HS-27A (cell line): ENCODE results near the gene LRRC1.

Source experiments
- DNase-seq: peaks from one replicate; pipeline ENCODE4 v3.0.0-alpha.2; 2012; ENCODE audit warnings: low read depth, missing footprints

The LRRC1 gene

DNA sequence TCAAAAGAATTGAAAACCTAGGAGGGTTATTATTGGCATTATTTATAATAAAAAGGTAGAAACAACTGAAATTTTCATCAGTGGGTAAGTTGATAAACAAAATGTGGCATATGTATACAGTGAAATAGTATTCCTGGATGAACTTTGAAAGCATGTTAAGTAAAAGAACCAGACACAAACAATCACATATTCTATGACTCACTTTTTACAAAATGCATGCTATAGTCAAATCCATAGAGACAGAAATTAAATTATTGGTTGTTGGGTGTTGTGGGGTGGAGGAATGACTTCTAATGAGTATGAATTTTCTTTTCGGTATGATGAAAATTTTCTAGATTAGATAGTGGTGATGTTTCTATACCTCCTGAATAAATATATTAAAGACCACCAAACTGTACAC lies 94.6 kb downstream of the LRRC1 start:
- no peak for DNase-seq

GRCh38 chr6:53892707-53893106 lies 97.9 kb downstream of the LRRC1 start:
- no peak for DNase-seq

DNA sequence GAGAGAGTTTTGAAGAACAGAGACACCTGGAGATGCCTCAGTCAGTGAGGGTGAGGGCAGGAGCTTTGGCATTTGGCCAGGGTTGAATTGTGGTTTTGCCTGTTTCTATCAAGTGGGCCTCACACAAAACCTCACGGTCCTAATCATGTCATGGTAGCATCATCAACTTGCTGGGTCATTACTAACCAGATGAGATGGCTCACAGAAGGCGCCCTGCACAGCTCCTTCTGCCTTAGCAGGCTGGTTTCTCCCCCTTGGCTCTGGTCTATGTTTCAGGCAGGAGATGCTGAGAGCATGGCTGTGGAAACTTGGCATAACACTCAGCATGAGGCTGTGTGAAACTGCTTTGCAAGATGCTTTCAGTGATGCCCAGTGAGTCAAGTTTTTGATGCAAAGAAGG lies 99.3 kb downstream of the LRRC1 start:
- DNase-seq: no peak

DNA sequence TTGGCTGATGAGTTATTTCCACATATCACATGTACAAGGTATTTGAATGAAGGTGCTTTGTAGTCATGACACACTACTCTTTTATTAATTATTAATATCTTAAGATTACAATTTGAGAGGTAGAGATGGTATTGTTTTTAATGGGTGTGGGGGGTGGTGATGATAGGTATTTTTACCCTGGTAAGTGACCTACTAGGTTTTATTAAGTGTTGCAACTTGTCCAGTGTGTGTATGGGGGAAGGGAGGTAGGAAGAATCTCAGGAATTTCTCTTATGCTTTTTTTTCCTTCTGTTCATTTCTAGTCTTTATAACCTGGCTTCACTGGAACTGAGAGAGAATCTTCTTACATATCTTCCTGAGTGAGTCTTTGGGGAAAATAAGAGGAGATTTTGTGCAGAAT lies 101.4 kb downstream of the LRRC1 start:
- no peak for DNase-seq

DNA sequence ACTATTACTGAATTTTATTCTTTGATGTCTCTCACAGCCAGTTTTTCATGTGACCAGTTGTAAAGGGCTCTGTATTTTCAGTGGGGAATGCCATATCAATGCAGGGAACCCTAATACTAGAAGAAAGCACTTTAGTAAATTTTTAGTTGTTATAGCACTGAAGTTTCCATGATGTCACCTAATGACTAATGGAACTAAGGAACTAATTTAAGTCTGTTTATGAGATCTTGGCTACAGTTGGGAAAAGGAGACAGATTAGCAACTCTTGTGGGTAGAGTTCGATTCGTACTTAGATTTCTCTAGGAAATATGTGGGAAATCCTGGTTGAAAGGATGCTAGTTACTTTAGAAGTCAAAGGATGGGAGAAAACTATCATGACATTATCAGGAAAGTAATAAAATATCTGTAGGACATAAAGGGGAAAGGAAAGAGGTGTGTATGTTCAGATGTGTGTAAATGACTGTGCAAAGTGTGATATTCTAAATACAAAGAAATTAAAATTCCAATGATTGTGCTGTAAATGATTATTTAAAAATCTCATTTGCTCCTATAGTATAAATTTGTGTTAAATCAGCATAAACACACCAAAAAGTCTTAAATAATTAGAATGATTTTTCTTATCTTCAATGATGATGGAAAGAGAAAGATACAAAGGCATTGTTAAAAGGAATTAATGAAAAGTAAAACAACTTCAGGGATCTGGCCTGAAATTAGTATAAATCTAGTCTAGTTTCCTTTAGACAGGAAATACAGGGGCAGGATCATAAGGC lies 103.4 kb downstream of the LRRC1 start:
- no peak for DNase-seq

DNA sequence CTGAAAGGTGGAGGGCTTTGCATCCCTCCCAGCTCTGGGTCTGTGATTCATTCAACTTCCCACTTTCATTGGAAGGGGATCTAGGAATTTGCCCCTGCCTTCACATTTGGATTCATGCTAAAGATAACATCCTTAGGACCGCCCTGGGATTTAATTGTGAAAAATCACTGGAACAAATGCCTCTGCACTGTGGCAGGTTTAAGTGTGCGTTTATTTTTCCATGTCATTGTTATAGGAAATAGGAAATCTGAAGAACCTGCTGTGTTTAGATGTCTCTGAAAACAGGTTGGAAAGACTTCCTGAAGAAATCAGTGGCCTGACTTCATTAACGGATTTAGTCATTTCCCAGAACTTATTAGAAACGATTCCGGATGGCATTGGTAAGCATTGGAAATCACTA lies 104.7 kb downstream of the LRRC1 start:
- no peak for DNase-seq

- no peak for DNase-seq
Measured at GRCh38 chr6:53903357-53903756, 108.6 kb downstream of the LRRC1 start.

DNA sequence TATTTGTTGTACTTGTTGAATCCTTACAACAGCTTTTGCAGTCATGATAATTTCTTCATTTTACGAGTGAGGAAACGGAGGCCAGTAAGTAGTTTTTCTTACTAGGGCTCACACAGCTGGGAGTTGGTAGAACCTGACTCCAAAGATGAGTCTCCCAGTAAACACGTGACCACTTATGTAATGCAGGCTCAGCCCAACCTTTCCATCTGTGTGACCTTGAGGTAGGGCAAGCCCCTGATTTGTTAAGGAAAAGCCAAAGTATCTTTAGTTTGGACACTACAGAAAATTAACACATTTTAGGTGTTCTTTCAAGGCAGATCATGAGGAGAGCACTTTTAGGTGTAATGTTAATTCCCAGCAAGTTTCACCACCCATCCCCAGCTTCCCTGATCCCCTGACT lies 111.3 kb downstream of the LRRC1 start:
- DNase-seq: no peak

DNA sequence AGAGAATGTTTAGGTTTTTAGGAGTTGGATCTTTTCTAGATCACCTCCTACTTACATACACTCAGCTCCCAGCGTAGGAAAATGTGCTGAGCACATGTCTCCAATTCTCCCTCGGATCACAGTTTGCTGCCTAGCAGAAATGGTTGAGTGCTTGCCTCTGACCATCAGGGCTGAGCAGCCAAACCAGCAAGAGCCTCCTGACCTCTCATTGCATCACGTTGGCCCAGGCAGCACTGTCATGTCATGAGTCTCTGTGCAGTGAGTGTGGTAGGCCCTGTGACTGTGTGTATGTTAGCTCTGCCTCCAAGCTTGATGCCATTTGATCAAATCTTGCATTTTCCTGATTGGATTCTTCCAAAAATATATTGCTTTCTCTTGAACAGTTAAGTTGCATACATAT lies 112.0 kb downstream of the LRRC1 start:
- no peak for DNase-seq

DNA sequence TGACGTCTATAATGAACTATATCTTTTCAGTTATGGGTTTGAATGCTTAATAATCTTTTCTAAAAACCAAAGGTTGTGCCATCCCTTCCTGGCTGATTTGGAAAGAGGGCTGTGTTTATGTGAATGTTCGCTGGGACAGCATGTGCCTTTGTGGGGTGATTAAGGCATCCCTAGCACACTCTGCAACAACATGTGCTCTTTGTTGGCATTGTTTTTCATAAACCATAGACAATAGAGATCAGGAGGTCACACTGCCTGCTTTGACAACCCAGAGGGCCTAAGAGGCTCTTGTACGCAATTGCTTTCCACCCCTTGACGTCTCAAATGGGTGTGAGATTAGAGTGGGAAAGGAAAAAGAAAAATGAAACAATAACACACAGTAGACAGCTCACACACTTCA lies 116.0 kb downstream of the LRRC1 start:
- no peak for DNase-seq

- DNase-seq: no peak
Measured at GRCh38 chr6:53912661-53913060, 117.9 kb downstream of the LRRC1 start.

GRCh38 chr6:53913286-53913685 lies 118.5 kb downstream of the LRRC1 start:
- DNase-seq: no peak

DNA sequence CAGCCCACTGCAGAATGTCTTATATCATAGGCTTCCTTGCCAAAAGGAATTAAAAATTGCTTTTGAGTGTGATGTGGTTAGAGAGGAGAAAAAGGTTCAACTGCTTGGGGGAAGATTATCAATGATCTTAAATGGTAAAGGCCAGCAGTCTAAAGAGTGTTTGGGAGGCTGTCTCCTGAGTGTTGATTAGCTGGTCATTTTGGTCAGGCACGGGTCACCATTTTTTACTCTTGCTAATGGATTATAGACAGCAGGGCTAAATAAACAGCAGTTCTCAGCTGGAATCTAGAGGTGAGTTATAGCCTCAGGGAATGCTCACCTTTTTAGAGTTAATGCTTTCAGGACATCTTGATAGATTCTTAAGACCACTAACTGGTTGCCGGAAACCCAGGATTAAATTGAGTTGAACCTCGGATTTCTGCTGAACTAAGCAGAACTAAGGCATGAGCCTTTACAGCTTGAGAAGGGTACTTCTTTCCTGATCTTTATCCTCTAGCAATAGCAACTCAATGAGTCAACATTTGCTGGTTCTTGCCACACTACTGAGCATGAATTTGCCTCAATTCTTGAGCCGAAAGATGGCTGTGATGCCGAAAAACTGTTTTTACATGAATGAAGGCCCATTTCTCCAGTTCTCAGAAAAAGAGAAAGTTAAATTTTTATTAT lies 120.4 kb downstream of the LRRC1 start:
- DNase-seq: no peak

- DNase-seq: no peak
Measured at GRCh38 chr6:53916804-53917463, 122.1 kb downstream of the LRRC1 start.

- DNase-seq: no peak
Measured at GRCh38 chr6:53917464-53917842, 122.6 kb downstream of the LRRC1 start.

GRCh38 chr6:53918854-53919510 lies 124.2 kb downstream of the LRRC1 start:
- DNase-seq: no peak

DNA sequence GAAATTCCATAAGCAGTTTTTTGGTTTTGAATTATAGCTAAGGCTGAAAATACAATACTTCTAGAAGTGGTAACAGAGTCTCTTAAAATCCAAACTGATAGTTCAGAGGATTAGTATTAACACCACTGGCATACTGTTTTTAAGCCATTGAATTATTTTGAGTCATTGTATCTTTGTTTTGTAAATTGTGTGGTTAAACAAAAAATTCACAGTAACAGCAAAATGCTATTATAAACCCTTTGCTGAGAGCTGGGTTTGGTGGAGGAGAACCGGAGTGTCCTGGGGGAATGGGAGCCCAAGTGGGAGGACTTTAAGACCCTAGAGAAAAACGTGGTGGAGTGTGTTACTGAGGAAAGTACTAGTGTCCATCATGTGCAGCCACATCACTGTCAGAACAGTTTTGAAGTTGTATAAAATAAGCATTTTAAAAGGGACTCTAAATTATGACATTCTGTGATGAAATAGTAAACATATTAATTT lies 125.1 kb downstream of the LRRC1 start:
- no peak for DNase-seq

- no peak for DNase-seq
Measured at GRCh38 chr6:53920881-53921280, 126.1 kb downstream of the LRRC1 start.

DNA sequence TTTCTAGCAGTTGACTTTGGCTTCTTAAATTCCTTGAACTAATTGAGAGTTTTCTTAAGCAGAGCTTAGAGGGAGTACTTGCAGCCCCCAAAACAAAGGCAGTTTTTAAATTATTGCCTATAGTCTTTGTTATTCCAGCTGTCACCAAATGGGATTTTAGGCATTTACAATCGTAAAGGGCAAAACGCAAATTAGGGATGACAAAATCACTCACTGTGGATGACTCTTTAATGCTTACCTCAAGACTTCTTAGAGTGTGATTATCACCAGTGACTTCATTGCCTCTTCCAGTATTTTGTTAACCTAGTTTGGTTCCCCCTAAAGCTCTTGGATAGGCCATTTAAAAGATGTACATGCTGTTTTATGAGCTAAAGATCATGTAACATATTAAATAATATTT lies 126.8 kb downstream of the LRRC1 start:
- DNase-seq: no peak

GRCh38 chr6:53922539-53922981 lies 127.8 kb downstream of the LRRC1 start:
- no peak for DNase-seq

GRCh38 chr6:53924277-53924676 lies 129.5 kb downstream of the LRRC1 start:
- DNase-seq: no peak

DNA sequence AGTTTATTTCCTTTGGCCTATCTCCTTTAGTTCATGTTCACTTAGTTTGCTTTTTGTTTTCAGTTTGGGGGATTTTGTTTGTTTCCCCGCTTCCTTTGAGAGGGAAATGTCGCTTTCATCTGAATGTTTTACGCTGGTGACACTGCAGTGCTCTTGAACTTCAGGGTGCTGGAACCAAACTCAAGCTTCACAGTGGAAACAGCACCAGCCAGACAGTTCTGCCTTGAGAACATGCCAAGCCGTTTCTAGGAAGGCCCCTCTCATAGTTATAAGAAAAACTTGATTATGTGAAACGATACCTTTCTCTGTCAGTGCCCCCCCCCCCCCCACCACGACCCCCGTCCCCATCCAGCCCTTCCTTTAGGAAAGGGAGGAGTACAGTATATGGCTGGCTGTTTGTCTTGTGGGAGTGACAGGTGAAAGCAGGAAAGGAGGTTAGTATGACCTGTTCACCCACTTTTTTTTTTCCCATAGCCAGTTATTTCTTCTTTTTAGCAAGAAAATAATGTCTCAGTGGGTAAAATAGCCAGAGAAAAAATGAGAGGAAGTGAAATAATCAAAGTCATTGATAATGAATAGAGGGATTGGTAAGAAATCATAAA lies 130.1 kb downstream of the LRRC1 start:
- no peak for DNase-seq
